HL-60/S4 treated with retinoic acid at 250 ng/mL for 4 days and 3 days (cell line): ENCODE data around the gene HEXD.
"Not testable (repeated sequence)": the region's sequence is repeated elsewhere in the genome, so short reads cannot be mapped to it uniquely, and the experiment has no call there.

Experiments
- in situ Hi-C: fragments of 300-500 bp; cut with MboI; formaldehyde crosslinking; loops from 2 replicates; pipeline ENCODE4 v1.7.0; 2022; ENCODE audit warnings: low sequenced_read_pairs

The HEXD gene

GRCh38 chr17:82382220-82382932 is 35.8 kb upstream of the HEXD start:
- in situ Hi-C loops = not testable (repeated sequence)

GRCh38 chr17:82382933-82383255 is 35.3 kb upstream of the HEXD start:
- in situ Hi-C loops = no loop called here

GRCh38 chr17:82383411-82383810 is 34.7 kb upstream of the HEXD start:
- in situ Hi-C loops = no loop called here

GRCh38 chr17:82384051-82384729 is 34.0 kb upstream of the HEXD start:
- in situ Hi-C loops = no loop called here

- in situ Hi-C loops = no loop called here
Measured at GRCh38 chr17:82384730-82385481, 33.2 kb upstream of the HEXD start.

GRCh38 chr17:82385559-82386254 is 32.4 kb upstream of the HEXD start:
- in situ Hi-C loops = no loop called here

- in situ Hi-C loops = no loop called here
Measured at GRCh38 chr17:82386255-82386831, 31.8 kb upstream of the HEXD start.

- in situ Hi-C loops = no loop called here
Measured at GRCh38 chr17:82386881-82387704, 31.1 kb upstream of the HEXD start.

GRCh38 chr17:82387705-82388106 is 30.4 kb upstream of the HEXD start:
- in situ Hi-C loops = no loop called here

- in situ Hi-C loops = no loop called here
Measured at GRCh38 chr17:82388223-82388921, 29.8 kb upstream of the HEXD start.

- in situ Hi-C loops = no loop called here
Measured at GRCh38 chr17:82388922-82389283, 29.2 kb upstream of the HEXD start.

- in situ Hi-C loops = no loop called here
Measured at GRCh38 chr17:82389379-82389778, 28.8 kb upstream of the HEXD start.

- in situ Hi-C loops = no loop called here
Measured at GRCh38 chr17:82390015-82390859, 27.9 kb upstream of the HEXD start.

GRCh38 chr17:82390860-82391435 is 27.2 kb upstream of the HEXD start:
- in situ Hi-C loops = no loop called here

- in situ Hi-C loops = no loop called here
Measured at GRCh38 chr17:82391496-82392066, 26.6 kb upstream of the HEXD start.

GRCh38 chr17:82392209-82392920 is 25.8 kb upstream of the HEXD start:
- in situ Hi-C loops = no loop called here

GRCh38 chr17:82392941-82393340 is 25.2 kb upstream of the HEXD start:
- in situ Hi-C loops = no loop called here
